SK-N-MC (cell line): ENCODE results near the gene EXTL1.

Experiments
- EZH2 ChIP-seq: fragments of 200-600 bp; sonication (generic); IDR thresholded peaks from one replicate; pipeline ENCODE4 v1.6.1; 2017; ENCODE audit warnings: antibody characterized with exemption
- FOXP2 ChIP-seq: optimal IDR thresholded peaks from 2 replicates; pipeline ENCODE3; 2011; ENCODE audit warnings: mild to moderate bottlenecking, moderate library complexity; ENCODE audit not compliant: insufficient read depth; ENCODE audit errors: extremely low read length, control extremely low read depth
- POLR2AphosphoS5 ChIP-seq: IDR thresholded peaks from 2 replicates; pipeline ENCODE4 v1.6.1; 2012; ENCODE audit warnings: mild to moderate bottlenecking, low read depth, low read length, borderline replicate concordance

GRCh38 chr1:26055041-26055440 lies 33.5 kb downstream of the EXTL1 start:
- no peak for TF ChIP-seq POLR2AphosphoS5
- TF ChIP-seq EZH2: no peak
- TF ChIP-seq FOXP2: no peak
